GM18873 (cell line): ENCODE measurements around the gene GADL1.

Experiments used
- ATAC-seq: cut with Tn5 transposase; IDR thresholded peaks from one replicate; pipeline ENCODE4 v1.9.1; 2021; ENCODE audit warnings: mild to moderate bottlenecking, moderate library complexity, moderate number of reproducible peaks; ENCODE audit not compliant: unreplicated experiment, low FRiP score

The GADL1 gene

DNA sequence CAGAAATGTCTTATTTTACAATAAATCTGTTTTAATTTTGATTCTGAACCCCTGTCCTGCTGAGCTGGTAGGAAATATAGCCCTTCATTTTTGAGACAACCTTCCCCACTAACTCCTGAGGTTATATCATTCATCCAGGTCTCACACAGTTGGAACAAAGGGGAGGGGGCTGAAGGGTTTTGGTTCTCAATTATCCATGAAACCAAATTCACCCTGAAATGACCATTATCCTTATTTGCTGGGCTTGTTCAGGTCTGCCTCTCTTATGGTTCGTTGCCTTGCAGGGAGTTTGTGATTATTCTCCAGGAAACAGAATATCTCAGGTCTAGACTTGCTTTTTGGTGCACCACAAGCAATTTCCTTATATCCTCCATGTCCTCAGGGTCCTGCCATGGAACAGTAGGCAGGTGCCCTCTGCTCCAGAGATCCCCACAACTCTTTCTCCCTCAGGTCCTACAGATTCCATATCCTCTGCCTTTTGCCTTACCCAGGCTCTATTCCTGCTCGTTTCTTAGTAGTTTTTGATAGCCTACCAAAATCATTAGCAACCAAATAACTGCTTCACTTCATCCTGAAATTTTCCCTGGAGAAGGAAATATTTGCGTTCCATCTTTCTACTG is 193.6 kb downstream of the GADL1 start:
- ATAC-seq: no peak

DNA sequence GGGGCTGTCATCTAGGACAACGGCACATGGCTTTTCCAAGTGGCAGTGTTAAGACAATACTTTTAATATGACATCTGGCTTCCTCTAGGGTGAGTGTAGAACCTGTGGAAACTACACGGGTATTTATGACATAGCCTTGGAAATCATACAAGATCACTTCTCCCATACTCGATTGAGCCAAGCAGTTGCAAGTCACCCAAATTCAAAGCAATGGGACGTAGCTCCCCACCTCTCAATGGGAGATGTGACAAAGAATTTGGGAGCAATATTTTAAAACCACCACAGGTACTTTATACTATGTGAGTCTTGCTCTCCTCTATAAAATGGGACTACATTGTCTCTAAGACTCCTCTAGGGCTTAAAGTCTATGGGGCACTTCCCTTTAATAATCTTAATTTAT is 194.5 kb downstream of the GADL1 start:
- ATAC-seq: no peak

DNA sequence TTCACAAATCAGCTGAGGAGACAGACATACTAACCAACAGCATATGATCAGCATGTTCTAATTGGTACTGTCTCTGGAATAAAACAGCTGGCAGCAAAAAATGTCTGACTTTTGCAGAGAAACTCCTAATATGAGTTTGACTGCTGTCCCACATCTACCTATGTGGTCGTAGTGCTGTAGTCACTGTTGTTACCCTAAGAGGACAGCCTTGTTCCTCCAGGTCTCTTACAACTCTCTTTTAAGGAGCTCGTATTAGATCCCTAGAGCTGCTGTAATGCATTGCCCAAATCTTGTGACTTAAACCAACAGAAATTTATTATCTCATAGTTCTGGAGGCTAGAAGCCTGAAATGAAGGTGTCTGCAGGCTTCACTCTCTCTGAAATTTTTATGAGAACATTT is 195.9 kb downstream of the GADL1 start:
- ATAC-seq: no peak

DNA sequence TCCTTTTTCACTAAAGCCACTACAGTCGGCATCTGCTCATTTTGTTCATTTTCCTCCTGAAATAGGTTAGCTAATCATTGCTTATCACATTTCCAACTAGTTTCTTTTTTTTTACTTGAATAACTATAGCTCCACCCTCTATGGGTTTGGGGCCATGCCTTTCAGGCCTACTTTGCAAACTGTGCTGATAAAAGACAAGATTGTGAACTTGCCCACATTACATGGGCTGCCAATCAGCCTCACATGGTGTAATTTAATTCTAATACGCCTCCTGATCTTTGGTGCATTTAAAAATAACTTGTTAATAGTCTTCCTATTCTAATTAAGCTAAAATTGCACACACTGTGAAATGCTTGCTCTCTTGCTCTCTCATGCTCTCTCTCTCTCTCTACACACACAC is 197.6 kb downstream of the GADL1 start:
- ATAC-seq: no peak

DNA sequence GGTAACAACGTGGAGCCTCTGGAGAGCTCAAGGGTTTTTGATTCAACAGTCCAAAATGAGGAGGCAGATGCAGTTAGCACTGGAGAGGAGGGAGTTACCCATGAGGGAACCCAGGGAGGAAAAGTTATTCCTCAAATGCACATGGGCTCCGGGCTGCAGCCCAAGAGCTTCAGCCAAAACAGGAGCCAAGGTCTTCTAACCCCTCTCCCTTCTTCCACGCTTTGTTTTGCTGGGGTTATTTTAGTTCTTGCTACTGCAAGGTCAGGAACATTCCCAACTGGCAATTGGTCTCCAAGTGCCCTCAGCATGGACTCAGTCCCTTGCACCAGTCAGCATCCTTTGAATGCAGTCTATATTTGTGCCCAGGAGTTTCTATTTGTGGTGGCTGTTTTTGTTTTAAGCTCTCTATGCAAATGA is 198.1 kb downstream of the GADL1 start:
- no peak for ATAC-seq

DNA sequence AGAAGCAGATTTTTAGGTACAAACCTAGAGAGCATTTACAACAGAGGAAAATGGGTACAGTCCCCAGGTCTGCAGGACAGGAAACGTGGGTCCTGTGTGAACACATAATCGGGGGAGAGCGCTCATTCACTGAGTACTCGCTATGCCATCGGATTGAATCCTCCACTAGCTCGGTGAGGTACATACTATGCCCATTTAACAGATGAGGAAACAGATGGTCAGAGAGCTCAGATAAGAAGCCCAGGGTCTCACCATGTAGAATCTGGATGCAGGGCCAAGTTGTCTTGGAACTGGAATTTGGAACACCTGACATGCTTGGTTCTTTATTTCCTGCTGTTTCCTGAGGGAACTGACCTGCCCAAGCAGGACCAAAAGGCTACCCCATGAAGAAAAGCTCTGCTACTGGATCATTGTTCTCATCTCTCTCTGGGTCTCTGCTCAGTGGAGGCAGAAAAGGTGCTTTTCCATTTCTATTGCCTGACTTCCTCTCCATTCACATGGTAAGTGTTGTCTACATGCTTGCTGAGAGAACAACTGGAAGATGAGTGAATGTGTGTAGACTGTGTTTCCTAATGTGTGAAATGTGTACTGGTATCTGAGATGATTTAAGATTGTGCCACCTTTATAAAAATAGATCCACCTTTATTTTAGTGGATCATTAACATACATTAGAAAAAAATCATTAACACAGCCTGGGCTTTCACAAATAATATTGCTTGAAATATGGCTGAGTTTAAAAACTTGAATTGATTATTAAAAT is 199.0 kb downstream of the GADL1 start:
- ATAC-seq: no peak

DNA sequence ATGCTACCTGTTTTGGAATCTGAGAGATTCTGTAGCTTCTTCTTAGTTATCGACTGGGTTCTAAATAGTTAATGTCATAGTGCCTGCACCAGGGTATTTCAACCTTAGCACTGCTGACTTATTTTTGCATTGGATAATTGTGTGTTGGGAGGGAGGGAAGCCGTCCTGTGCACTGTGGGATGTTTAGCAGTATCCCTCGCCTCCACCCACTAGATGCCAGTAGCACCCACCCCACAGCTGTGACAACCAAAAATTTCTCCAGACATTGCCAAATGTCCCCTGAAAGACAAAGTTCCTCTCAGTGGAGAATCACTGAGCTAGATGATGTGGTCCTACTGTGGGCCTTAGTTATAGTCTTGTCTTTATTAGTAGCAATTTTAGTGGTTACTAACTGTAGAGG is 199.8 kb downstream of the GADL1 start:
- no peak for ATAC-seq

DNA sequence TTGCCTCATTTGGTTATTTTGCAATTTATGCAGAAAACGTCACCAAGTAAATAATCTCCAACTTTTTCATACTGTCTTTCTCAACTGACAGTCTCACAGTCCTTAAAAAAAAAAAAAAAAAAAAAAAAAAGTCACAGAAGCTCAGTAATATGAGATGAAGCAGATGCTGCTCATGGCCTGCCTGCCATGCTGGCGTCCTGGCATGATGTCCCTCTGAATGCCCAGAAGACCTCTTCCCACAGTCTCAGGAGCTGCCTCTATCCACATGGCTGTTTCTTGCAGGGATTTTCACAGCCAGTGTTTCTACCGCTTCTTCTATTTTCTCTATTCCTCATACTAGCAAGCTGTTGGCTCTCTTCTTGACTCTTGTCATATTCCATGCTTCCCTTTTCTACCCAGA is 200.3 kb downstream of the GADL1 start:
- no peak for ATAC-seq

DNA sequence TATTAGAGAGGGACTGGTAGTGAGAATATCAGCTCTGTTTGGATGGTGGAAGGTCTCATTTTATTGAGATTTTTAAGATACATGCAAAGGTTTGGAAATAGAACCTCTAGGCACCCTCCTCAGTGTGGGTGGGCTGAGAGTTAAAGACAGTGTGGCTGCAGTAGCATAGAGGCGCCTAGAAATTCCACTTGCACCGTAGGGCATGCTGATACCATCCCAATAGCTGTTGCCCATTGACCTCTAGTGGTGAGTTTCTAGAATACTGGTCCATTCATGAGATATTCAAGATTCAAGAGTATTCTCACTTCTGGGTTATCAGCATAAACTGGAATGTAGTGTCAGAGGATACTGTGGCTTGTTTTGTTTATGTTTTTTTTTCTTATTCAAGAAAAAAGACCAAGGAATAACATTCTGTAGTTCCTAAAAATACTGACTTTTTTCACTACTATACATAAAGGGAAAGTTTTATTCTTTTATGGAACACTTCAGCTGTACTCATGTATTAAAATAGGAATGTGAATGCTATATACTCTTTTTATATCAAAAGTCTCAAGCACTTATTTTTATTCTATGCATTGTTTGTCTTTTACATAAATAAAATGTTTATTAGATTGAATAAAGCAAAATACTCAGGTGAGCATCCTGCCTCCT is 200.9 kb downstream of the GADL1 start:
- ATAC-seq: peak; percentile 93

DNA sequence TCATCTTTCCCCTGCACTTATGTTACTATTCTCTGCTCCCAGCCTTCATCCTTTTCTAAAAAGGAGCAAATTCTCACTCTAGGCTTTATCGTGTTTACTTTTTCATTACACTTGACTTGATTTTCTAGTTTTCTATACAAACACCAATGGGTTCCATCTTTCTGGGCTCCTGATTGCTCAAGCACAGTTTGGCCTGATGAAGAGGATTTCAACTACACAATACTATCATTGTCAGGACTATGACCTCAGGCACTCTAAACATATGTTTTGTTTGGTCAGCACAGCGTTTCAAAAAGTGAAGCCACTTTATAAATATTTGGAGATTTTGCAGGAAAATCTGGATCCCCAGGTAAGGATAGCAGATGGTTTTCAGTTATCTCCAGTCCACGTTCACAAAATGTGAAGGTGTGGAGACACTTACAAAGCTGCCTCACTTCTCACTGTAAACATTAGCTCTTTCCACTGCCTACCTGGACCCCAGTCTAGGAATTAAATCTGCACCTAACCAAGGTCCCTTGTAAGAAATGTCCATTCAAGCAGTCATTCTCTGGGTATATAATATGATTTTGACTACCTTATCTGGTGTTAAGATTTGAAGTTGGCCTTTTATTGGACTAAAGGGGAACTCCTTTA is 201.8 kb downstream of the GADL1 start:
- ATAC-seq: no peak

DNA sequence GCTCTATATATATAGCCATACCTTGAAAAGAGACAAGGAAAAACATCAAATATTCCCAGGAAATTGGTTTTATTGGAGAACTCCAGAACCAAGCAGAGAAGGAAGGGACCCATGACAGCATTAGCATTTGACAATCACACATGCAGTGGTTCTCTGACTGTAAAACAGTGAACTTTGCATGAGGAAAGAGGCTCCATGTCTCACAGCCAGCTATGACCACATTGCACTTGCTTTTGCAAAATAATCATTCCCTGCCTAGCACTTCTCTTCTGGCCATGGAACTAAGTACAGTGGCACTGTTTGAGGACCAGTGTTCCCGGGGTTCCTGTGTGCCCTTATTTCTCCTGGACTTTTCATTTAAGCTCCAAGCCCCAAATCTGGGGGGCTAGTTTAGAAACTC is 202.5 kb downstream of the GADL1 start:
- ATAC-seq: no peak

DNA sequence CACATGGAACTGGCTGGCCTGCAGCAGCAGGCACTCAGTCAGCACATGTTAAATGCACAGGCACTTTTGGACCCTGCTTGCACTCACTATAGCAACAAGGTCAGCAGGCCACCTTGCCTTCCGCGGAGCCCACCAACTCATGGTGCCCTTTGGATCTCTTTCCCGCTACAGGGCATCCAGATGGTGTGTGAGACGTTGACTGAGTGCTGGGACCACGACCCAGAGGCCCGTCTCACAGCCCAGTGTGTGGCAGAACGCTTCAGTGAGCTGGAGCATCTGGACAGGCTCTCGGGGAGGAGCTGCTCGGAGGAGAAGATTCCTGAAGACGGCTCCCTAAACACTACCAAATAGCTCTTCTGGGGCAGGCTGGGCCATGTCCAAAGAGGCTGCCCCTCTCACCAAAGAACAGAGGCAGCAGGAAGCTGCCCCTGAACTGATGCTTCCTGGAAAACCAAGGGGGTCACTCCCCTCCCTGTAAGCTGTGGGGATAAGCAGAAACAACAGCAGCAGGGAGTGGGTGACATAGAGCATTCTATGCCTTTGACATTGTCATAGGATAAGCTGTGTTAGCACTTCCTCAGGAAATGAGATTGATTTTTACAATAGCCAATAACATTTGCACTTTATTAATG is 203.1 kb downstream of the GADL1 start:
- ATAC-seq: no peak

DNA sequence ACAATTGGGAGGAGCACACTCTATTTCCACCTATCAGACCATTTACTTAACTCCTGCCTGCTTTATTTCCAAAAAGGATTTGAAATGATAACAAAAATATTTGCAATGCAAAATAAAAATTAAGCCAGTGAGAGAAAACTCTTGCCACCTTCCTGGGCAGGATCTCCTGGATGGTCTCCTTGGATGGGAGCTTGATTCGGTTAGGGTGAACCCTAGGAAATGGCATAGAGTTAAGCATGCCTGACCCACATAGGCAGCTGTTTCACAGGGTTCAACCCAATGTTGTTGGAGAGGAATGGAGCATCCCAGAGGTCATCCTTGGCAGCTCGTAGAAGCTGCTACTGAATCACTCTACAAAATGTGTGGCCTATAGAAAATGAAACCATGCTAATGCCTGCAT is 204.3 kb downstream of the GADL1 start:
- ATAC-seq: no peak

DNA sequence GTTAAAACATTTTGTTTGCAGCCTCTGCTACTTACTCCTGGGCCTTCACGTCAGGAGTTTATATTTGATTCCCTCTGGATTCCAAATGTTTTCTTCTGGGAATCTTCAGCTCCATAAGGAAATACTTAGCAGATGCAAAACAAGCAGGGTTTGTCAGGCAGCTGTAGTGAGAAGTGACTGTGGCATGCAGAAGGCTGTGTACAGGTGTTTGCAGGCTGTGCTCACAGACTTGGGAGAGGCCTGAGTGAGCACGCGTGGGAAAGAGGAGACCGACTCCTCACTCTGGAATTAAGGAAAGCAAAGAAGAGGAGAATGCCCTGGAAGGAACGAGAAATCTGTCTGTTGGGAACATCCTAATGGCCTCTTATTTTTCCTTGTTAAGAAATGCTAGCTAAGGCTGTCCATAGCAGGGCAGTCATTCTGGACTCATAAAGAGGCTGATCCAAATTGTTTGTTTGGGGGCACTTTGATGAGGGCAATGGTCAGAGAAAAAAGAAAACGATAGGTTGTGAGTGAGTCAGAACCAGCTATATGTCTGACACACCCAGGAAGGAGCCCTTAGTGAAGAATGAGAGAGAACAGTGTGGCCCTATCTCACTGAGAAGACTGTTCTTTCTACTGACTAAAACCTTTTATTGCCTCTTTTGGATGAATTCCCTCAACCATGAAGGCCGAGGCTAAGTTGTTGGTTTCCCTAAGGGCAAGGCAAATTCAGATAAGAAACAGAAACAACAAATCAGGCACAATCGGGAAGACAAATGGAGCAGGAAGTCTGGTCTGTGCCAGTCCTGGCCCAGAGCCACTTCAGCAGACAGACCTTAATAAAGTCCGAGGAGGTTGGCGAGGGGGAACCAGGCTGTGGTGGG is 205.5 kb downstream of the GADL1 start:
- ATAC-seq: no peak

DNA sequence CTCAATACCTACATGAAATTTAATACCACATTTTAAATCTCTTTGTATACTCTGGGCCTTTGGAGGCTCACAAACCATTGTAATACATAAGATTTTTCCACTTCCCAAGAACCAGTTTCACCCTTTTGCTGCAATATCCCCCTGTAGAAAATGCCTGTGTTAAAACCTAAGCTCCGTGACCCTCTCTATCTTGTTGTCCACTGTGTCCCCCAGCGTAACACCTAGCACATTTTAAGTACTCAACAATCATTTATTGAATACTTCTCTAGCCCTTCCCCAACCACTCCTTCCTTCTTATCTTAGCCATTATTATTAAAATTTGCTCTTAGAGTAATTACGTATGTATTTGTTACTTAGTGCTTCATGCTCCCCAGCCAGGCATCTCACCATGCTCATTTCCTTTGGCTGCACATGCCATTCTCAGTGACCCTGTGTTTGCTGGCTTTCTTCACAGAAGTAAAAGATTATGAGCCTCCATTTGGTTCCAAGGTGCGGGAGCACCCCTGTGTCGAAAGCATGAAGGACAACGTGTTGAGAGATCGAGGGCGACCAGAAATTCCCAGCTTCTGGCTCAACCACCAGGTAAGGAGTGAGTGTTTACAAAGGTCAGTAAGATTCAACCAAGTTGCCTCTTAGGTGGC is 206.4 kb downstream of the GADL1 start:
- ATAC-seq: no peak

DNA sequence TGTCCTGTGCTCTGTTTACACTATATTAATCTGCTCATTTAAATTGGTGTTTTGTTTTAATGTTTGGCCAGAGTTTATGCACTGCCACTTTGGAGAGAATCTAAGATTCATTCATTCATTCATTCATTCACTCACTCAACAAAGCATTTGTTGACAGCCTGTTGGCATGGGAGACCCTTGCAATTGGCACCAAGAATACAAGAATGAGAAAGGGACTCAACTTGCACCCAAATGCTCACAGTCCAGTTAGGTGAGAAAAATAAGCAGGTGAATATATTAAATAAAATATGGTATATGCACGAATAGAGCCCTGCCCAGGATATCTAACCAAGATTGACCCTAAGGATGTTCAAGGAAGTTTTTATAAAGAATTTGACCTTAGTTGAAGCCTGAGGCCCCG is 207.7 kb downstream of the GADL1 start:
- no peak for ATAC-seq

DNA sequence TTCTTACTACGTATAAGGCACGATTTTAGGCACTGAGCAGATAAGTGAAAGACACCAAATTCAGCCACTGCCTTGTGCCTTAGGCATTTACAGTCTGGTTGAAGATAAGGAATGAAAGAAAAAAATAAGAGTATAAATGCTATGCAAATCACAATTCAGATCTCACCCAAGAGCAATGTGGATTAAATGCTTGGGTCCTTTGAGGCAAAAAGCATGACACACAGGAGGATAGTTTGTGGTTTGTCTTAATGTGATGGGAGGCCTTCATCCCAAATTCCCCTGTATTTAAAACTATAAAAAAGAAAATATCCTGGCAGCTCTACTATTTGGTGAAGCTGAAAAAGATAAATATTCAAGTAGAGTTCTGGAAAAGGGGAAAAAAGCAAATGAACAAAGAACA is 208.3 kb downstream of the GADL1 start:
- no peak for ATAC-seq

DNA sequence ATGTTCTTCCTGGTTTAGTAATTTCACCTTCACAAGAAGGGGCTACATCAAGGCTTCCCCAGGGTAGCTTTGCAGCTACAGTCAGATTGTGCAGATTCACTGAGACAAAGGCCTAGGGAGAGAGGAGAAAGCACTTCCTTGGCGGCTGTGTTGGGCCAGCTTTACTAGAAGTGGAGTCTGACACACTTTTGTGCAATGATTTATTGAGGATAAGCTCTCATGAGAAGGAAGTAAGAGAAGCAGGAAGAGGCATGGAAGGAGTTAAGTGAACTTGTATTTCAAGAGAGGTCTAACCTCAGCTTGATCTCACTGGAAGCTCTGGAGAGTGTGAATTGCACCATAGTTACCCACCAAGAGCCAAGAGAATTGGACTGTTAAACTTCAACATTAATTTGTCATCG is 209.2 kb downstream of the GADL1 start:
- no peak for ATAC-seq

DNA sequence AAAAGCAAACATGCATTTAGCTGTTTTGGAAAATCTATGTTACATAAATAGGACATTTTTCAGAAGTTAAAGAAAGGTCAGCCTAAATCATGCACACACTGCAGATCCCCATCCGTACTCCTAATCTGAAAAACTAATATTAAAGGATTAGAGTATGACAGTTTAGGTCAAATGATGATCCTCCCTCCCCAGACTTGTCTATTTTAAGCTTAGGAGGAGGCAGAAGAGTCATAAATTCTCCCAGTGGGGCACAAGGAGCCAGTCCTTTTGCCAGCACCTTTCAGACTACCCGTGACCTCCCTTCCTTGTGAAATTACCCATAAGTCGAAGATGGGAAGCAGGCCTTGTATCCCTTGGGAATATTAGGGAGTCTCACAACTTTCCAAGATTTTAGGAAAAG is 210.1 kb downstream of the GADL1 start:
- no peak for ATAC-seq

DNA sequence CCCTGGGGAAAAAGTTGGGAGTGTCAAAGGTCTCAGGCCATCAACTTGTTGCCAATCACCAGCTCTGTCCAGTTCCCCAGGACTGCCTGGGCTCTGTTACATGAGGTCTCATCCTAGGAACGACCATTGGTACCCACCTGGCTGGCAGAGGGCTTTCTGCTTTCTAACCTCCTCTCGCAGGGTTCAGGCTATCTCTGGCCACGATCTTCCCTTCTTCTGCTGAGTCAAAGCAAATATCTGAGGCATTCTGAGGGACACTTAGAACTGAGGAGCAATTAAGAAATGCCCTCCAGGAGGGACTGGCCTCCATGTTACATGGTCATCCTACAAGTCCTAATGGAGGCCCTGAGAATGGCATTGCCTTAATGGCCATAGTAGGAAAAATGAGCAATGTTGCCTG is 210.7 kb downstream of the GADL1 start:
- ATAC-seq: no peak
